GM21723 (cell line): ENCODE data around the gene TMEM186.
"Not testable (repeated sequence)": the region's sequence is repeated elsewhere in the genome, so short reads cannot be mapped to it uniquely, and the experiment has no call there.

ENCODE experiments used
- ATAC-seq: cut with Tn5 transposase; IDR thresholded peaks from one replicate; pipeline ENCODE4 v1.9.1; 2021; ENCODE audit warnings: mild to moderate bottlenecking, moderate library complexity; ENCODE audit not compliant: unreplicated experiment

The TMEM186 gene

GRCh38 chr16:8797364-8798173 lies at the start of gene TMEM186, which contains the start of gene PMM2:
TSS of gene TMEM186 (minus strand) at chr16:8797639. CDS start at chr16:8797614, 25 bp downstream.
TSS of gene PMM2 (plus strand) at chr16:8797839. CDS start at chr16:8797883, 44 bp downstream.
- ATAC-seq = peak; percentile 95

- no peak for ATAC-seq
These were observed 49.7 kb upstream of the TMEM186 start for GRCh38 chr16:8847145-8847544.

GRCh38 chr16:8846401-8846932 lies 49.0 kb upstream of the TMEM186 start:
- ATAC-seq = no peak

- ATAC-seq = no peak
These were observed 48.4 kb upstream of the TMEM186 start for GRCh38 chr16:8845699-8846298.

- not testable (repeated sequence) for ATAC-seq
These were observed 45.9 kb upstream of the TMEM186 start for GRCh38 chr16:8843296-8843695.

GRCh38 chr16:8842016-8842415 lies 44.6 kb upstream of the TMEM186 start:
- not testable (repeated sequence) for ATAC-seq

GRCh38 chr16:8837594-8837993 lies 40.2 kb upstream of the TMEM186 start:
- ATAC-seq = not testable (repeated sequence)

- not testable (repeated sequence) for ATAC-seq
These were observed 39.4 kb upstream of the TMEM186 start for GRCh38 chr16:8836797-8837196.

- ATAC-seq = no peak
These were observed 35.3 kb upstream of the TMEM186 start for GRCh38 chr16:8832717-8833105.

GRCh38 chr16:8831871-8832716 lies 34.7 kb upstream of the TMEM186 start:
- ATAC-seq = no peak

GRCh38 chr16:8831450-8831849 lies 34.0 kb upstream of the TMEM186 start:
- ATAC-seq = no peak

GRCh38 chr16:8828541-8829165 lies 31.2 kb upstream of the TMEM186 start:
- ATAC-seq = no peak

GRCh38 chr16:8826278-8826879 lies 28.9 kb upstream of the TMEM186 start:
- no peak for ATAC-seq

- ATAC-seq = no peak
These were observed 25.0 kb upstream of the TMEM186 start for GRCh38 chr16:8822403-8822802.

GRCh38 chr16:8819411-8820034 lies 22.1 kb upstream of the TMEM186 start:
- no peak for ATAC-seq

- peak; percentile 84 for ATAC-seq
These were observed 21.2 kb upstream of the TMEM186 start for GRCh38 chr16:8818504-8819270.

- ATAC-seq = no peak
These were observed 19.7 kb upstream of the TMEM186 start for GRCh38 chr16:8816967-8817655.

- ATAC-seq = no peak
These were observed 16.8 kb upstream of the TMEM186 start for GRCh38 chr16:8814095-8814806.
